Neural progenitor cell (in vitro differentiated cells): Measurements from ENCODE around the gene GPBP1. TPM values are rescaled to one million over a fixed set of nuclear protein-coding genes. Genes with fewer than 3 reads are reported as not detected.
A peak's percentile ranks its signal among the peaks of the same experiment; 100 is the strongest.
"Not testable (repeated sequence)": the region's sequence is repeated elsewhere in the genome, so short reads cannot be mapped to it uniquely, and the experiment has no call there.

Experiments
- DNase-seq: peaks from one replicate; pipeline ENCODE4 v3.0.0-alpha.2; 2016; ENCODE audit warnings: low spot score
- H2AFZ ChIP-seq: fragments of 200-600 bp; sonication (generic); replicated peaks from 2 replicates; pipeline ENCODE4 v1.6.1; 2016; ENCODE audit warnings: antibody characterized with exemption
- H3F3A ChIP-seq: fragments of 200-600 bp; sonication (generic); 2 replicates; pipeline ENCODE4 v1.6.1; 2016; ENCODE audit warnings: antibody characterized with exemption, low read depth
- H3K27ac ChIP-seq: fragments of 200-600 bp; sonication (generic); 2 replicates; pipeline ENCODE4 v1.5.1; 2016; ENCODE audit warnings: mild to moderate bottlenecking
- H3K27me3 ChIP-seq: fragments of 200-600 bp; sonication (generic); 2 replicates; pipeline ENCODE4 v1.6.1; 2016; ENCODE audit warnings: mild to moderate bottlenecking, moderate library complexity
- H3K36me3 ChIP-seq: fragments of 200-600 bp; sonication (generic); 2 replicates; pipeline ENCODE4 v1.5.1; 2016
- H3K4me1 ChIP-seq: fragments of 200-600 bp; sonication (generic); 2 replicates; pipeline ENCODE4 v1.6.1; 2016; ENCODE audit warnings: mixed run types
- H3K4me2 ChIP-seq: fragments of 200-600 bp; sonication (generic); 2 replicates; pipeline ENCODE4 v1.6.1; 2016
- H3K4me3 ChIP-seq: fragments of 200-600 bp; sonication (generic); 2 replicates; pipeline ENCODE4 v1.5.1; 2016
- H3K79me2 ChIP-seq: fragments of 200-600 bp; sonication (generic); 2 replicates; pipeline ENCODE4 v1.6.1; 2016; ENCODE audit warnings: low read depth
- H3K9ac ChIP-seq: fragments of 200-600 bp; sonication (generic); 2 replicates; pipeline ENCODE4 v1.6.1; 2016
- H3K9me3 ChIP-seq: fragments of 200-600 bp; sonication (generic); 2 replicates; pipeline ENCODE4 v1.5.1; 2016; ENCODE audit warnings: low read depth
- H4K20me1 ChIP-seq: fragments of 200-600 bp; sonication (generic); 2 replicates; pipeline ENCODE4 v1.6.1; 2016; ENCODE audit warnings: low read depth
- H3K27ac Mint-ChIP-seq: 3 replicates; pipeline ENCODE4 v1.8.0; 2021; ENCODE audit warnings: mixed read lengths
- H3K27me3 Mint-ChIP-seq: 2 replicates; pipeline ENCODE4 v1.8.0; 2022; ENCODE audit warnings: low read depth, mild to moderate bottlenecking, inconsistent platforms, moderate library complexity, mixed read lengths; ENCODE audit not compliant: insufficient read depth
- H3K36me3 Mint-ChIP-seq: 3 replicates; pipeline ENCODE4 v1.8.0; 2021; ENCODE audit warnings: mixed read lengths
- H3K4me1 Mint-ChIP-seq: 3 replicates; pipeline ENCODE4 v1.8.0; 2021; ENCODE audit warnings: mixed read lengths
- H3K4me3 Mint-ChIP-seq: 3 replicates; pipeline ENCODE4 v1.8.0; 2021; ENCODE audit warnings: mild to moderate bottlenecking, moderate library complexity, mixed read lengths
- H3K9me3 Mint-ChIP-seq: 3 replicates; pipeline ENCODE4 v1.8.0; 2020; ENCODE audit warnings: mixed read lengths
- CTCF ChIP-seq: fragments of 200-600 bp; sonication (generic); IDR thresholded peaks from 2 replicates; pipeline ENCODE4 v1.5.1; 2017; ENCODE audit warnings: antibody characterized with exemption, mild to moderate bottlenecking
- EZH2 ChIP-seq: fragments of 200-600 bp; sonication (generic); IDR thresholded peaks from 2 replicates; pipeline ENCODE4 v1.6.1; 2017; ENCODE audit warnings: antibody characterized with exemption, mild to moderate bottlenecking, moderate library complexity
- EZH2phosphoT487 ChIP-seq: fragments of 200-600 bp; sonication (generic); IDR thresholded peaks from 2 replicates; pipeline ENCODE4 v1.6.1; 2017; ENCODE audit warnings: antibody characterized with exemption
- total RNA-seq: library from RNA; depleted of rRNA; stranded (reverse); fragments of >200 nt; gene quantifications from 2 replicates; pipeline ENCODE4 v1.2.3, GENCODE V29; 2015; ENCODE audit warnings: low replicate concordance

The GPBP1 gene
- total RNA-seq, 1 donor from 2014 or later = 321 TPM

- no peak overlapping the region for H3K27ac ChIP-seq
- Mint-ChIP-seq H3K4me1 (peaks cover 29% of the 10 kb centered on the region), H3K9me3 (peaks cover 7% of the 10 kb centered on the region), H3K27me3 (no peaks in the 10 kb centered on the region), H3K4me3 (no peak overlapping the region), H3K36me3 (peaks cover 44% of the 10 kb centered on the region), H3K27ac (no peak overlapping the region)
- DNase-seq = no peak
- no peaks in the 10 kb centered on the region for H3K4me1 ChIP-seq
- H3F3A ChIP-seq = no peaks in the 10 kb centered on the region
- peaks cover 100% of the 10 kb centered on the region for H3K79me2 ChIP-seq
- no peak overlapping the region for H2AFZ ChIP-seq
- H3K4me2 ChIP-seq = no peak overlapping the region
- H4K20me1 ChIP-seq = peaks cover 100% of the 10 kb centered on the region
- no peaks in the 10 kb centered on the region for H3K27me3 ChIP-seq
- TF ChIP-seq EZH2 (no peak), EZH2phosphoT487 (no peak), CTCF (no peak)
- H3K4me3 ChIP-seq = no peak overlapping the region
- H3K9ac ChIP-seq = no peak overlapping the region
- H3K9me3 ChIP-seq = no peaks in the 10 kb centered on the region
- H3K36me3 ChIP-seq = no peaks in the 10 kb centered on the region
Observed at GRCh38 chr5:57186194-57186593, 12.3 kb downstream of the GPBP1 start.

DNA sequence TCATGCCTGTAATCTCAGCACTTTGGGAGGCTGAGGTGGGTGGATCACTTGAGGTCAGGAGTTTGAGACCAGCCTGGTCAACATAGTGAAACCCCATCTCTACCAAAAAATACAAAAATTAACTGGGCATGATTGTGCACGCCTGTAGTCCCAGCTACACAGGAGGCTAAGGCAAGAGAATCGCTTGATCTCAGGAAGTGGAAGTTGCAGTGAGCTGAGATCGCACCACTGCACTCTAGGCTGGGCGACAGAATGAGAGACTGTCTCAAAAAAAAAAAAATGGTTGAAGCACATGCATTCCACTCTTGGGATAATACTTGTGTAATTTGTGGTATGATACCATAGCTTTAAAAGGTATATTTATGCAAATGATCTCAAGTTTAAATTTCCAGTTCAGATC, 14.1 kb downstream of the GPBP1 start:
- H3K4me1 ChIP-seq = not testable (repeated sequence)

DNA sequence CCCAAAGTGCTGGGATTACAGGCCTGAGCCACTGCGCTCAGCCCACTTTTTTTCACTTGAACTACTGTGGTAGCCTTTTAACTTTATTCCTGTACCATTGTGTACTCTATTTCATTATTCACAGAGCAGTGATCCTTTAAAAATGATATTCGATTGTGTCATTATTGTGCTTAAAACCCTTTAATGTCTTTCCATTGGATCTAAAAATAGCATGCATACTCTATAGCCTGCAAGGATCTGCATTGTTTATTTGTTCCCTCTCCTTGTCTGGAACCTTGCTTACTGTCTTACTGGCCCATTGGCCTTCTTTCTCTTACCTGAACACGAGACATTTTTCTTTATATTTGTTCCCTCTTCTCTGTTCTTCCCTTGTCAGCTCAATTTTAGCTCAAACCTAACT, 15.7 kb downstream of the GPBP1 start:
- Mint-ChIP-seq H3K36me3 (peaks cover 42% of the 10 kb centered on the region), H3K27ac (no peak overlapping the region)
- H4K20me1 ChIP-seq = peaks cover 100% of the 10 kb centered on the region

More for the DNA sequence above, 14.1 kb downstream of the GPBP1 start:
- H3K4me3 ChIP-seq, H3K36me3 ChIP-seq, H3K9ac ChIP-seq, H3K4me3 Mint-ChIP-seq, H3K27me3 ChIP-seq, H3F3A ChIP-seq, H3K27ac ChIP-seq, H3K9me3 ChIP-seq, H3K27me3 Mint-ChIP-seq, DNase-seq, H2AFZ ChIP-seq: not testable (repeated sequence)
- peak overlapping the region; percentile 29 for H3K27ac Mint-ChIP-seq
- peaks cover 100% of the 10 kb centered on the region for H4K20me1 ChIP-seq
- peaks cover 100% of the 10 kb centered on the region for H3K79me2 ChIP-seq
- H3K9me3 Mint-ChIP-seq = peaks cover 13% of the 10 kb centered on the region
- H3K36me3 Mint-ChIP-seq = peaks cover 41% of the 10 kb centered on the region
- H3K4me2 ChIP-seq = peak overlapping the region; percentile 34
- peaks cover 29% of the 10 kb centered on the region for H3K4me1 Mint-ChIP-seq

More for the DNA sequence above, 15.7 kb downstream of the GPBP1 start:
- no peak overlapping the region for H3K4me3 ChIP-seq
- peaks cover 11% of the 10 kb centered on the region for H3K9me3 Mint-ChIP-seq
- no peaks in the 10 kb centered on the region for H3F3A ChIP-seq
- no peaks in the 10 kb centered on the region for H3K9me3 ChIP-seq
- no peak overlapping the region for H3K4me2 ChIP-seq
- DNase-seq = no peak
- peaks cover 29% of the 10 kb centered on the region for H3K4me1 Mint-ChIP-seq
- H3K27me3 ChIP-seq = no peaks in the 10 kb centered on the region
- no peaks in the 10 kb centered on the region for H3K27me3 Mint-ChIP-seq
- peaks cover 100% of the 10 kb centered on the region for H3K79me2 ChIP-seq
- H2AFZ ChIP-seq = no peak overlapping the region
- no peak overlapping the region for H3K27ac ChIP-seq
- H3K9ac ChIP-seq = no peak overlapping the region
- no peaks in the 10 kb centered on the region for H3K4me1 ChIP-seq
- peaks cover 4% of the 10 kb centered on the region for H3K36me3 ChIP-seq
- TF ChIP-seq EZH2phosphoT487 = no peak
- no peak for TF ChIP-seq CTCF
- no peak for TF ChIP-seq EZH2
- H3K4me3 Mint-ChIP-seq = no peak overlapping the region
